Naive thymus-derived CD8-positive, alpha-beta T cell (primary cell): ENCODE measurements around the gene GOLGA6D. TPM values are rescaled to one million over a fixed set of nuclear protein-coding genes. Genes with fewer than 3 reads are reported as not detected.
A peak's percentile ranks its signal among the peaks of the same experiment; 100 is the strongest.
"Not testable (repeated sequence)": the region's sequence is repeated elsewhere in the genome, so short reads cannot be mapped to it uniquely, and the experiment has no call there.

Source experiments
- ATAC-seq, 2 donors: fragments of 150-1000 bp; cut with Tn5 transposase in 1 of 2; sonication (Bioruptor Pico), chemical (Tn5 transposase) in 1 of 2; 1 replicate in 1 of 2; 2 replicates in 1 of 2; pipeline ENCODE4 v1.10.0; 2021; ENCODE audit warnings: mild to moderate bottlenecking in 2 of 2, moderate library complexity in 2 of 2
- POLR2A ChIA-PET: fragments of 350-600 bp; sonication (Branson Sonifier 250); formaldehyde crosslinking; loops from one replicate; lab custom pipeline; 2021; ENCODE audit warnings: antibody characterized with exemption; lab: Charles Lee
- DNase-seq, 10 donors: peaks; one replicate each; pipeline versions ENCODE4 v3.0.0 to v3.0.0-alpha.2; 2020 to 2022
- H3K27ac Mint-ChIP-seq, 10 donors: one replicate each; pipeline ENCODE4 v1.8.0; 2020 to 2022; ENCODE audit warnings: mild to moderate bottlenecking in 10 of 10, mixed read lengths in 10 of 10, moderate library complexity in 4 of 10, inconsistent platforms in 1 of 10
- H3K27me3 Mint-ChIP-seq, 5 donors: one replicate each; pipeline ENCODE4 v1.8.0; 2021 to 2022; ENCODE audit warnings: mixed read lengths in 5 of 5
- H3K36me3 Mint-ChIP-seq, 3 donors: one replicate each; pipeline ENCODE4 v1.8.0; 2020 to 2022; ENCODE audit warnings: mixed read lengths in 3 of 3, mild to moderate bottlenecking in 2 of 3, inconsistent platforms in 1 of 3
- H3K4me1 Mint-ChIP-seq, 4 donors: one replicate each; pipeline ENCODE4 v1.8.0; 2021 to 2022; ENCODE audit warnings: mixed read lengths in 4 of 4
- H3K4me3 Mint-ChIP-seq, 10 donors: one replicate each; pipeline ENCODE4 v1.8.0; 2020 to 2022; ENCODE audit warnings: mild to moderate bottlenecking in 10 of 10, mixed read lengths in 10 of 10, moderate library complexity in 6 of 10, inconsistent platforms in 1 of 10
- H3K9me3 Mint-ChIP-seq, 9 donors: one replicate each; pipeline ENCODE4 v1.8.0; 2020 to 2022; ENCODE audit warnings: mixed read lengths in 9 of 9, mild to moderate bottlenecking in 3 of 9, inconsistent platforms in 1 of 9, moderate library complexity in 1 of 9
- polyA plus RNA-seq, 3 donors: library from polyadenylated mRNA; unstranded; fragments of 300-500 nt; fragmentation: Illumina TruSeq; gene quantifications; one replicate each; pipeline ENCODE4 v1.2.3, GENCODE V29; 2021
- total RNA-seq, 8 experiments: library from RNA in 2 of 8; stranded (reverse) in 2 of 8; gene quantifications; one replicate each; pipeline ENCODE4 v1.2.3 and lab custom pipeline; 2021 to 2026

The GOLGA6D gene
- total and polyA plus RNA-seq, 5 experiments from 2014 or later, result 0.06 to 0.19 (median 0.16) TPM; not detected in 2

GRCh38 chr15:75302318-75302717 is 19.7 kb downstream of the GOLGA6D start:
- Mint-ChIP-seq H3K27me3 (peaks cover 4 to 42% (median 25%) of the 10 kb centered on the region in 5 donors), H3K9me3 (no peaks in the 10 kb centered on the region), H3K4me3 (no peak overlapping the region), H3K27ac (no peak overlapping the region), H3K36me3 (no peaks in the 10 kb centered on the region), H3K4me1 (no peaks in the 10 kb centered on the region)
- POLR2A ChIA-PET, result no interaction called here
- no peak for ATAC-seq
- no peak for DNase-seq

- ATAC-seq, H3K27ac Mint-ChIP-seq, H3K36me3 Mint-ChIP-seq, H3K4me3 Mint-ChIP-seq, H3K9me3 Mint-ChIP-seq, DNase-seq, H3K4me1 Mint-ChIP-seq, POLR2A ChIA-PET: not testable (repeated sequence)
- peaks cover 4 to 46% (median 27%) of the 10 kb centered on the region in 5 donors for H3K27me3 Mint-ChIP-seq
Observed at GRCh38 chr15:75302753-75303152, 20.1 kb downstream of the GOLGA6D start.

DNA sequence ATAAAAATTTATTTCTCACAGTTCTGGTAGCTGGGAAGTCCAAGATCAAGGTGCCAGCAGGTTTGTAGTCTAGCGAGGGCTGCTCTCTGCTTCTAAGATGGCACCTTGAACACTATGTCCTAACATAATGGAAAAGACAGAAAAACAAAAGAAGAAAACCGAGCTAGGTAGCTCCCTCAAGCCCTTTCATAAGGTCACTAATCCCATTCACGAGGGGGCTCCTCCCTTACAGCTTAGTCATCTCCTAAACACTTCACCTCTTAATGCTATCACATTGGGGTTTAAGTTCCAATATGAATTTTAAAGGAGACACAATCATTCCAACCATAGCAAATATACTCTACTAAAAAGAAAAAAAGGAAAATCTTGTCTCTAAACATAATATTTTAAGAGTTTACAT is 23.6 kb downstream of the GOLGA6D start:
- no peak overlapping the region for H3K27ac Mint-ChIP-seq
- H3K36me3 Mint-ChIP-seq, result no peaks in the 10 kb centered on the region
- H3K4me3 Mint-ChIP-seq, result no peak overlapping the region
- peaks cover 0 to 4% (median under 1%) of the 10 kb centered on the region in 4 donors for H3K4me1 Mint-ChIP-seq
- H3K27me3 Mint-ChIP-seq, result peaks cover 10 to 49% (median 34%) of the 10 kb centered on the region in 5 donors
- DNase-seq (no peak), ATAC-seq (no peak)
- H3K9me3 Mint-ChIP-seq, result no peaks in the 10 kb centered on the region
- POLR2A ChIA-PET, result no interaction called here

DNA sequence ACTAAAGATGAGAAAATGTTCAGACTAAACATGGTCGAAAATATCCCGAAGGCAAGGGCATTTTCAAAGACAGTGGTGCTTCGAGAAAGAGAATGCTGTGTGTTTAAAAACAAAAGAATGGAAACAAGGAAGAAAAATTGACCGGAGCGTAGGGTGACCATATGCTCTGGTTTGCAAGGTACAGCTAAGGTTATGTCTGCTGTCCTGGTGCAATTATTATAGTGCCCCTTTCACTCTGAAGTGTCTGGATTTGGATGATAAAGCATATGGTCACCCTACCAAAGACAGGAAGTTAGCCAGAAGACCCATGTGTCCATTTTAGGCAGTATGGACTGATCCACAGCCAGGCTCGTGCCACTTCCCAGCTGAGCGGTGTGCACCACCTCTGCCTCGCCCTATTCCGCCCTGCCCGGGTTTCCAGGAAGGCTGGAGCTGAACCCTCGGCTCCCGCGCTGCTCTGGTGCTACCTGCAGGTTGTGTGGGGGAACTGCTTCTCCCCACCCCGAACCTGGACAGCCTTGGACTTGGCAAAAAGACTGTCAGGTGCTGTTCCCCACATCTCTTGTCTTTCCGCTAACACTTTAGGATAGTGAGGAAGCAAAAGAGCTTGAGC is 25.2 kb downstream of the GOLGA6D start:
- Mint-ChIP-seq H3K27me3 (peaks cover 10 to 49% (median 34%) of the 10 kb centered on the region in 5 donors), H3K4me1 (peaks cover 0 to 6% (median 3%) of the 10 kb centered on the region in 4 donors), H3K36me3 (no peaks in the 10 kb centered on the region), H3K4me3 (no peak overlapping the region), H3K27ac (no peak overlapping the region), H3K9me3 (no peaks in the 10 kb centered on the region)
- POLR2A ChIA-PET, result no interaction called here
- DNase-seq, result peak in 1 of 10 donors; percentile 7
- ATAC-seq, result peak in 1 of 2 donors; percentile 30

DNA sequence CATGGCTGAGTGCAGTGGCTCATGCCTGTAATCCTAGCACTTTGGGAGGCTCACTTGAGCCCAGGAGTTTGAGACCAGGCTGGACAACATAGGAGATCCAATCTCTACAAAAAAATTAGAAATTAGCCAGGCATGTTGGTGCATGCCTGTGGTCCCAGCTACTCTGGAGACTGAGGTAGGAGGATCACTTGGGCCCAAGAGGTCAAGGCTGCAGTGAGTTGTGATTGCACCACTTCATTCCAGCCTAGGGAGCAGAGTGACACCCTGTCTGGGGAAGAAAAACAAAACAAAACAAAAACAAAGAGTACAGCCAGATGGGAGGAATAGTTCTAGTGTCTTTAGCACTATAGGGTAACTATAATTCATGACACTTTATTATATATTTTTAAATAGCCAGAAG is 27.1 kb downstream of the GOLGA6D start:
- Mint-ChIP-seq H3K27ac (peak overlapping the region in 1 of 10 donors; percentile 34), H3K9me3 (no peaks in the 10 kb centered on the region), H3K4me1 (peaks cover 0 to 8% (median 4%) of the 10 kb centered on the region in 4 donors), H3K4me3 (no peak overlapping the region), H3K27me3 (peaks cover 9 to 38% (median 24%) of the 10 kb centered on the region in 5 donors), H3K36me3 (no peaks in the 10 kb centered on the region)
- DNase-seq (no peak), ATAC-seq (no peak)
- POLR2A ChIA-PET, result no interaction called here

DNA sequence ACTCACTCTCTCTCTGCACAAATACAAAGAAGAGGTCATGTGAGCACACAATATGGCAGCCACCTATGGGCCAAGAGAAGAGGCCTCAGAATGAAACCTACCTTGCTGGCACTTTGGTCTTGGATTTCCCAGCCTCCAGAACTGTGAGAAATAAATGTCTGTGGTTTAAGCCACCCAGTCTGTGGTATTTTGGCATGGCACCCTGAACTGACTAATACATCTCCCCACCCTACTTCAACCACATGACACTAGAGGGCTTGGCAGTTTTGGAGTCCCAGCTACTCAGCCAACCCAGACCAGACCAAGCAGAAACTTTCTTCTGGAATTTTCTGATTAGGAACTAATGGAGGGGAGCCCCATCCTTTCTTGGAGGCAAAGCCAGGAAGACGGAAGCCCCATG is 29.9 kb downstream of the GOLGA6D start:
- H3K9me3 Mint-ChIP-seq, ATAC-seq, H3K27ac Mint-ChIP-seq, POLR2A ChIA-PET, DNase-seq, H3K4me1 Mint-ChIP-seq, H3K4me3 Mint-ChIP-seq, H3K36me3 Mint-ChIP-seq: not testable (repeated sequence)
- peaks cover 0 to 17% (median 9%) of the 10 kb centered on the region in 5 donors for H3K27me3 Mint-ChIP-seq

GRCh38 chr15:75313116-75313845 is 30.6 kb downstream of the GOLGA6D start:
- no peak for ATAC-seq
- Mint-ChIP-seq H3K27ac (no peak overlapping the region), H3K4me1 (peaks cover 0 to 8% (median under 1%) of the 10 kb centered on the region in 4 donors), H3K4me3 (no peak overlapping the region), H3K36me3 (no peaks in the 10 kb centered on the region), H3K27me3 (peaks cover 0 to 13% (median 6%) of the 10 kb centered on the region in 5 donors), H3K9me3 (no peaks in the 10 kb centered on the region)
- POLR2A ChIA-PET, result no interaction called here
- no peak for DNase-seq

GRCh38 chr15:75314552-75315290 is 32.1 kb downstream of the GOLGA6D start:
- POLR2A ChIA-PET, result no interaction called here
- no peak for ATAC-seq
- no peak for DNase-seq
- Mint-ChIP-seq H3K4me3 (no peak overlapping the region), H3K27me3 (peaks cover 0 to 10% (median 0%) of the 10 kb centered on the region in 5 donors), H3K4me1 (peaks cover 0 to 8% (median 2%) of the 10 kb centered on the region in 4 donors), H3K36me3 (no peaks in the 10 kb centered on the region), H3K9me3 (no peaks in the 10 kb centered on the region), H3K27ac (peak overlapping the region in 1 of 10 donors; percentile 84)

GRCh38 chr15:75319231-75319897 is 36.7 kb downstream of the GOLGA6D start:
- POLR2A ChIA-PET, H3K4me3 Mint-ChIP-seq, H3K4me1 Mint-ChIP-seq, DNase-seq, H3K27ac Mint-ChIP-seq, H3K36me3 Mint-ChIP-seq, H3K9me3 Mint-ChIP-seq, ATAC-seq, H3K27me3 Mint-ChIP-seq: not testable (repeated sequence)

DNA sequence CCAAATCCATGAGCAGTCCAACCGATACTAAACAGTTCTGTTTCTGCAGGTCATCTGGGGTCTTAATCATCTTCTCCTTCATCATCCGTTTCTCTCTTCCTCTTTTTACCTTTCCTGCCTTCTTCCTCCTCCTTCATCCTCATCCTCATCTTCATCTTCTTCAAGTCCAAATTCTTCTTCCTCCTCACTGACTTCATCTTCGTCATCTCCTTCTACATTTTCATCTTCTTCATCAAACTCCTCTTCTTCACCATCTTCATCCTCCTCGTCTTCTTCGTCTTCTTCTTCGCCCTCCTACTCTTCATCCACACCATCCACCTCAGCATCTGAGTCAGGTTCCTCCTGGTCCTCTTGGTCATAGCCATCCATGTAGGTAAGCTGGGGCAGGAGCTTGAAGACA is 39.1 kb downstream of the GOLGA6D start:
- DNase-seq (no peak), ATAC-seq (no peak)
- Mint-ChIP-seq H3K27ac (no peak overlapping the region), H3K9me3 (no peaks in the 10 kb centered on the region), H3K27me3 (peaks cover 0 to 4% (median 0%) of the 10 kb centered on the region in 5 donors), H3K4me3 (no peak overlapping the region), H3K36me3 (no peaks in the 10 kb centered on the region), H3K4me1 (peaks cover 0 to 2% (median 0%) of the 10 kb centered on the region in 4 donors)
- POLR2A ChIA-PET, result no interaction called here

- ATAC-seq, result no peak
- no peak overlapping the region for H3K4me3 Mint-ChIP-seq
- peaks cover 0 to 6% (median 0%) of the 10 kb centered on the region in 5 donors for H3K27me3 Mint-ChIP-seq
- POLR2A ChIA-PET, result no interaction called here
- no peaks in the 10 kb centered on the region for H3K9me3 Mint-ChIP-seq
- H3K4me1 Mint-ChIP-seq, result no peaks in the 10 kb centered on the region
- no peaks in the 10 kb centered on the region for H3K36me3 Mint-ChIP-seq
- no peak overlapping the region for H3K27ac Mint-ChIP-seq
- no peak for DNase-seq
Observed at GRCh38 chr15:75325922-75326321, 43.3 kb downstream of the GOLGA6D start.

GRCh38 chr15:75327005-75327404 is 44.4 kb downstream of the GOLGA6D start:
- peaks cover 0 to 3% (median 0%) of the 10 kb centered on the region in 5 donors for H3K27me3 Mint-ChIP-seq
- POLR2A ChIA-PET, result no interaction called here
- no peaks in the 10 kb centered on the region for H3K36me3 Mint-ChIP-seq
- DNase-seq (no peak), ATAC-seq (no peak)
- no peak overlapping the region for H3K4me3 Mint-ChIP-seq
- H3K4me1 Mint-ChIP-seq, result no peaks in the 10 kb centered on the region
- peak overlapping the region in 2 of 10 donors; percentile 30 to 69 for H3K27ac Mint-ChIP-seq
- no peaks in the 10 kb centered on the region for H3K9me3 Mint-ChIP-seq
